Astrocyte of the spinal cord (primary cell): Measurements from ENCODE around the gene ZNF268.

Experiments used
- DNase-seq: peaks from one replicate; pipeline ENCODE4 v3.0.0; 2011; ENCODE audit warnings: low read depth, low spot score
- H3K4me3 ChIP-seq: 2 replicates; pipeline ENCODE4 v1.5.1; 2011; ENCODE audit warnings: low read depth, mild to moderate bottlenecking, low read length, moderate library complexity
- in situ Hi-C: cut with HindIII; loops from 2 replicates; pipeline ENCODE4 v1.10.0; 2017; ENCODE audit warnings: low sequenced_read_pairs
- TF ChIP-seq, protein P1 (sequence below): IDR thresholded peaks from 2 replicates; pipeline ENCODE4 v1.5.1; 2012; ENCODE audit warnings: low read depth, mild to moderate bottlenecking, low read length, inconsistent platforms

Gene ZNF268

DNA sequence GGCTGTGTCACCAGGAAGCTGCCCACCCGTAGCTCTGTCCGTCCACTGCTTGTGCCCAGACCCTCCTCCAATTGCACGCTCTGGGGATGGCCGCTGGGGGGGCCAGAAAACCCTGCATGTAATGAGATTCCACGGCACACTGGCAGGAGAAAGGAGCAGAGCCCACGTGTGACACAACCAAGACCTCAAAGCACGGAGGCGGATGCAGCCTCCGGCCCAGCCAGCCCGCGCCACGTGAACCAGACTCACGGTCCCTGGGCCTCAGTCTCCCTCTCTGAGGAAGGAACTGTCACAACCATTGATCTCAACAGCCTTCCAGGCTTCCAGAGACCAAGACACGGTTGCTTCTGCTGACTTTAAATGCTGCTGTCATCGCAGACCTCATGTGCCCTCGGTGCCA is 39.9 kb downstream of the ZNF268 start:
- in situ Hi-C loops: no loop called here
- H3K4me3 ChIP-seq: no peak overlapping the region
- TF ChIP-seq, protein P1, sequence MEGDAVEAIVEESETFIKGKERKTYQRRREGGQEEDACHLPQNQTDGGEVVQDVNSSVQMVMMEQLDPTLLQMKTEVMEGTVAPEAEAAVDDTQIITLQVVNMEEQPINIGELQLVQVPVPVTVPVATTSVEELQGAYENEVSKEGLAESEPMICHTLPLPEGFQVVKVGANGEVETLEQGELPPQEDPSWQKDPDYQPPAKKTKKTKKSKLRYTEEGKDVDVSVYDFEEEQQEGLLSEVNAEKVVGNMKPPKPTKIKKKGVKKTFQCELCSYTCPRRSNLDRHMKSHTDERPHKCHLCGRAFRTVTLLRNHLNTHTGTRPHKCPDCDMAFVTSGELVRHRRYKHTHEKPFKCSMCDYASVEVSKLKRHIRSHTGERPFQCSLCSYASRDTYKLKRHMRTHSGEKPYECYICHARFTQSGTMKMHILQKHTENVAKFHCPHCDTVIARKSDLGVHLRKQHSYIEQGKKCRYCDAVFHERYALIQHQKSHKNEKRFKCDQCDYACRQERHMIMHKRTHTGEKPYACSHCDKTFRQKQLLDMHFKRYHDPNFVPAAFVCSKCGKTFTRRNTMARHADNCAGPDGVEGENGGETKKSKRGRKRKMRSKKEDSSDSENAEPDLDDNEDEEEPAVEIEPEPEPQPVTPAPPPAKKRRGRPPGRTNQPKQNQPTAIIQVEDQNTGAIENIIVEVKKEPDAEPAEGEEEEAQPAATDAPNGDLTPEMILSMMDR: no peak
- no peak for DNase-seq

DNA sequence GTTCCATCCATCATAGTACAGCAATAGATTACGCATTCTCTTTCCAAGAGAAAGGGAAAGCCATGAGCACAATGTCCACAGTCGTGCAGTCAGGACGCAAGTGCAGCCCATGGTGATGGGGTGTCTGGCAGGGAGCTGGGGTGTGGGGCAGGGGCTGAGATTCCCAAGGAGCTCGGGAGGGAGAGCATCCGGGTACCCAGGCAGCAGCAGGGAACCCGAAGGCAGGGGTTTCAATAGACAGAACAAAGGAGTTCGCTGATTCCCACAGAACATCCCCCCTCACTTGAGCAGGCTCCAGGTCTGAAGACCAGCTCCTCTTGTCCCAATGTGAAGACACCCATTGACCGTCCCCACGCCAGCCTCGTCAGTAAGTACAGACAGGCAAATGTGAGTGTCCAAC is 40.9 kb downstream of the ZNF268 start:
- in situ Hi-C loops: no loop called here
- TF ChIP-seq, protein P1: no peak
- DNase-seq: no peak
- H3K4me3 ChIP-seq: no peak overlapping the region

DNA sequence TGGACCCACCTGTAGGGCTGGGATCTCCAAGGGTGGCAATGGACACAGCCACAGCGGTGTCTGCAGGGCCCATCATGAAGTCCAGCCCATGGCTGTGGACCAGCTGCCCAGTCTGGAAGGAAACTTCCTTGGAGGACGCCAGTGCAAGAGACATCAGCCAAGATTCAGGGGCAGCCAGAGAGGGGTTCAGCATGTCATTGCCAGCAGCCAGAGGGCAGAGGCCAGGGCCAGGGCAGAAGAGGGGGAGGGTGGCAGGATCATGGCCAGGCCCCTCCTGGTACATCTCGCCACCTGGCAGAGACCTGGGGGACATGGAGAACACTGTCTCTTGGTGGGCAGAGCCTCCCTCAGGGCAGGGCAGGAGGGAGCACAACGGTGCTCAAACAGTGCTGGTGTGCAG is 44.2 kb downstream of the ZNF268 start:
- H3K4me3 ChIP-seq: no peak overlapping the region
- TF ChIP-seq, protein P1: no peak
- no peak for DNase-seq
- in situ Hi-C loops: no loop called here

DNA sequence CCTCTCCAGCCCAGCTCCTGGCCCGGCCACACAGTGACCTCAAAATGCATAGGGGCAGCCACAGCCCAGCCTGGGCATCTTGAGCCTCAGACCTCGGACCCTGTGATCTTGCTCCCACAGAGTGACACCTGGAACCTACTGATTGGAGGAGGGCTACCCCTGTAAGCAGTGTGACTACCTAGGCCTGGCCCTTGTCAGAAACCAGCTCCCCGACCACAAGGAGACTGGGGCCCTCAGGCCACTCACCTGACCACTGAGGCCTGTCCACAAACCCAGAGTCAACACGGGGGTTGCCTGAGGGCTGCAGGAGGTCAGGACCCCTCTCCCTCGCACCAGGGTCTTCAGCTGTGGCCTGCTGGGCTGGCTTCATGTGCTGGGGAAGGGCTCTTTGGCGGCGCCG is 45.4 kb downstream of the ZNF268 start:
- DNase-seq: no peak
- in situ Hi-C loops: no loop called here

DNA sequence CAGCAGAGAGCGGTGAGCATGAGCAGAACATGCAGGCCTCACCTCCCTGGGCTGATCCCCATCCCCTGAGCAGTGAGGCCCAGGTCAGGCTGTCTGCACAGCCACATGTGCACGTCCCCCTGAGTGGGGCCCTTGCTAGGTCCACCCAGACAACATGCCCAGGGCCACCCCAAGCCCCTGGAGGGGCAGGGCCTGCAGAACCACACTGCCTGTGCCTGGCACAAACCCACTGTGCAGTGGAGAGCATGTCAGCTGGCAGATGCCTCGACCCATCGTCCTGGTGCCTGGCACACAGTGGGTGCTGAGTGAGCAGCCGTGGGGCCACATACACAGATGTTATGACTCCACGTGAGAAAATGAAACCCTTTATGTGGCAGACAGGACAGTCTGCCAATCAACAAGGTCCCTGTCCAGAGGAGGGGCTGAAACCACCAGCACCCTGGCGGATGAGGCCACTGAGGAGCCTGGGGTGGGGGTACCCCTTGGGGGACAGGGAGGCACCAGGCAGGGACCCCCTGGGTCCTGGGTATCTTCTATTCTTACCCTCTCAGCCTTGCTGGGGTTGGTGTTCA is 46.1 kb downstream of the ZNF268 start:
- DNase-seq: no peak
- no peak overlapping the region for H3K4me3 ChIP-seq
- TF ChIP-seq, protein P1: no peak
- in situ Hi-C loops: no loop called here

More for the DNA sequence above, 45.4 kb downstream of the ZNF268 start:
- TF ChIP-seq, protein P1: no peak
- H3K4me3 ChIP-seq: no peak overlapping the region

DNA sequence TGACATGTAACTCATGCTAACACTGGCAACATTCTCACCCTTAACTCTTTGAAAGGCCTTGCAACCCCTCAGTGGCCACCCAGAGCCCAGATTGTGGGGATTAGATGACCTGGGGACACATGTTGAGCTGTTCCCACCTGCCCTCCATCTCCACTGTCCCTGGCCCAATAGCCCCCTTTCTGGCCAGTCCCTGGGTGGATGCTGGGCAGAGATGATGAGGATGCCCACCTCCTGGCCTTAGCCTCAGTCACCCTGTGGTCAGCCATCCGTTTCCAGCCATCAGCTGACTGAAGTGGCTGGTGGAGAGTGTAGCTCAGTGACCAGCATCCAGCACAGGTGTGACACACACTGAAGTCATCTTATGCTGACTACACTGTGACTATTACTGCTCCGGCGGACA is 49.7 kb downstream of the ZNF268 start:
- no peak for DNase-seq
- H3K4me3 ChIP-seq: no peak overlapping the region
- TF ChIP-seq, protein P1: no peak
- in situ Hi-C loops: no loop called here

DNA sequence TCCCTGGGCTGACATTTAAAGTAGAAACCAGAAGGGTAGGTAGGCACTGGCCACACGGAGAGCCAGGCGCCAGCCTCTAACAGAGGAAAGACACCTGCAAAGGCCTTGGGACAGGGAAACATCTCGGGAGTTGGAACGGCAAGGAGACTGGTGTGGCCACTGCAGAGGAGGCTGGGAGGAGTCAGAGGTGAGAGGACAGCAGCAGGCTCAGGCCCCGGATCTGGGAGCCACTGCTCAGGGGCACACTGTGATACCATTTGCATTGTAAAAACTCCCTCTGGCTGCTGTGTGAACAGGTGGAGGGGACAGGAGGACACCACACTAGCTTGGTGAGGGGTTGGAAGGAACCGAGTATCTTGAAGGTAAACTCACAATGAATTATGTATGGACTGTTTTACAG is 51.7 kb downstream of the ZNF268 start:
- in situ Hi-C loops: no loop called here
- no peak for DNase-seq
- H3K4me3 ChIP-seq: no peak overlapping the region
- TF ChIP-seq, protein P1: no peak
